Lower leg skin (tissue), 4 donors: ENCODE results near the gene IGSF3. TPM values are rescaled to one million over a fixed set of nuclear protein-coding genes. Genes with fewer than 3 reads are reported as not detected.
"Not testable (repeated sequence)": the region's sequence is repeated elsewhere in the genome, so short reads cannot be mapped to it uniquely, and the experiment has no call there.

Experiments used
- DNase-seq, 2 donors: peaks; one replicate each; pipeline ENCODE4 v3.0.0-alpha.2; 2019; ENCODE audit warnings: low spot score in 2 of 2
- H3K4me3 ChIP-seq: fragments of 200-600 bp; sonication (generic); 2 replicates; pipeline ENCODE4 v1.5.1; 2017; ENCODE audit warnings: mild to moderate bottlenecking, low read depth; ENCODE audit not compliant: poor library complexity, severe bottlenecking
- CTCF ChIP-seq, 3 donors: fragments of 450-650 bp; IDR thresholded peaks; one replicate each; pipeline ENCODE4 v1.5.1; 2016; ENCODE audit warnings: antibody characterized with exemption in 3 of 3, mild to moderate bottlenecking in 3 of 3, moderate library complexity in 2 of 3
- POLR2A ChIP-seq, 2 donors: fragments of 450-650 bp; IDR thresholded peaks; one replicate each; pipeline ENCODE4 v1.6.1; 2016 to 2017; ENCODE audit warnings: antibody characterized with exemption in 2 of 2, mild to moderate bottlenecking in 1 of 2, moderate library complexity in 1 of 2
- WGBS, 2 donors: methylation state at CpG; one replicate each; pipeline ENCODE4 v1.1.5; 2018; 5-methylcytosine and 5-hydroxymethylcytosine counted together
- intact Hi-C: fragments of 100-400 bp; cut with DNase I; formaldehyde crosslinking; loops from one replicate; pipeline ENCODE4 v1.15.0; 2023; ENCODE audit warnings: low total_unique reads
- total RNA-seq, 4 donors: library from RNA; depleted of rRNA; stranded (reverse); fragments of >200 nt; gene quantifications; one replicate each; pipeline ENCODE4 v1.1.0, GENCODE V29; 2016

Gene IGSF3
- total RNA-seq, 4 donors from 2014 or later: 51.1 to 61.0 (median 57.1) TPM

GRCh38 chr1:116591006-116591950 lies 76.3 kb downstream of the IGSF3 start:
- H3K4me3 ChIP-seq, intact Hi-C loops, DNase-seq: not testable (repeated sequence)
- 40 to 61% methylated on average over 2 to 5 of the region's 10 CpGs for WGBS, 2 donors

- H3K4me3 ChIP-seq, DNase-seq, intact Hi-C loops: not testable (repeated sequence)
- WGBS, 2 donors: 65 to 66% methylated on average over 5 to 6 of the region's 6 CpGs
These were observed 77.1 kb downstream of the IGSF3 start for GRCh38 chr1:116590359-116591005.

- intact Hi-C loops, DNase-seq: not testable (repeated sequence)
These were observed 78.3 kb downstream of the IGSF3 start for GRCh38 chr1:116589101-116589735.

GRCh38 chr1:116587501-116588227 lies 79.9 kb downstream of the IGSF3 start:
- H3K4me3 ChIP-seq: no peak overlapping the region
- 76 to 86% methylated on average over 5 of the region's 5 CpGs for WGBS, 2 donors
- DNase-seq: no peak
- no peak for TF ChIP-seq POLR2A (IDR thresholded peaks at IDR 0.05)
- no peak for TF ChIP-seq CTCF (IDR thresholded peaks at IDR 0.05)
- intact Hi-C loops: no loop called here

More at GRCh38 chr1:116589101-116589735, 78.3 kb downstream of the IGSF3 start:
- 51 to 60% methylated on average over 9 of the region's 9 CpGs for WGBS, 2 donors
- H3K4me3 ChIP-seq: not testable (repeated sequence)

- no peak for DNase-seq
- no peak for TF ChIP-seq CTCF (IDR thresholded peaks at IDR 0.05)
- TF ChIP-seq POLR2A (IDR thresholded peaks at IDR 0.05): no peak
- 77 to 83% methylated on average over 3 of the region's 3 CpGs for WGBS, 2 donors
- H3K4me3 ChIP-seq: no peak overlapping the region
- intact Hi-C loops: no loop called here
These were observed 80.8 kb downstream of the IGSF3 start for GRCh38 chr1:116586741-116587143.

GRCh38 chr1:116585886-116586285 lies 81.6 kb downstream of the IGSF3 start:
- H3K4me3 ChIP-seq: no peak overlapping the region
- TF ChIP-seq POLR2A (IDR thresholded peaks at IDR 0.05) (no peak), CTCF (IDR thresholded peaks at IDR 0.05) (no peak)
- intact Hi-C loops: no loop called here
- WGBS, 2 donors: 82 to 83% methylated on average over 1 of the region's 1 CpG
- no peak for DNase-seq
